ENCODE data around the gene STIP1.

- TF ChIP-seq YY1 (IDR thresholded peaks at IDR 0.05; ENCODE audit: insufficient read depth, insufficient read length) (no peak), ZNF274 (IDR thresholded peaks at IDR 0.05; ENCODE audit: low read depth, low read length) (no peak), SUZ12 (IDR thresholded peaks at IDR 0.05; ENCODE audit: extremely low read depth, insufficient read depth, insufficient read length) (no peak)
Measured at GRCh38 chr11:64235437-64236161, 49.6 kb downstream of the STIP1 start.
